HCT116 (cell line): ENCODE results near the gene SCN2B. TPM values are rescaled to one million over a fixed set of nuclear protein-coding genes. Genes with fewer than 3 reads are reported as not detected.

Experiments
- ATAC-seq: fragments of 200-7000 bp; cut with Tn5 transposase; 2 replicates; pipeline ENCODE4 v1.9.1; 2020; ENCODE audit warnings: mild to moderate bottlenecking, moderate library complexity
- BruUV-seq: library from RNA; stranded (reverse); fragments of 400-500 nt; replicated peaks from 2 replicates; lab custom pipeline; 2021; lab: Mats Ljungman, UMichigan
- CTCF ChIA-PET: fragments of 300-600 bp; sonication (Branson Sonifier 250); formaldehyde crosslinking; loops from one replicate; lab custom pipeline; 2021; ENCODE audit warnings: antibody characterized with exemption; lab: Charles Lee
- POLR2A ChIA-PET: fragments of 300-600, 350-600 bp; sonication (Branson Sonifier 250); formaldehyde crosslinking; loops from one replicate; lab custom pipeline; 2021; ENCODE audit warnings: antibody characterized with exemption; lab: Charles Lee
- RAD21 ChIA-PET, 2 experiments: fragments of 300-600 bp; sonication (Branson Sonifier 250); formaldehyde crosslinking; loops; one replicate each; lab custom pipeline; 2023; ENCODE audit warnings: low total read pairs in 2 of 2; ENCODE audit not compliant: uncharacterized antibody in 2 of 2, unreplicated experiment in 2 of 2, low non-redundant PET in 1 of 2; lab: Charles Lee
- DNase-seq: peaks from one replicate; pipeline ENCODE4 v3.0.0-alpha.2; 2010; ENCODE audit warnings: low read depth, low spot score
- H2AFZ ChIP-seq: fragments of 200-600 bp; shearing (Covaris generic), sonication (generic); 2 replicates; pipeline ENCODE4 v1.6.1; 2017; ENCODE audit warnings: low read depth, mixed run types, mixed read lengths, antibody characterized with exemption, low read length; ENCODE audit not compliant: poor library complexity, severe bottlenecking
- H3K27ac ChIP-seq: 2 replicates; pipeline ENCODE4 v1.5.1; 2012; ENCODE audit warnings: low read depth, low read length
- H3K27me3 ChIP-seq: fragments of 200-600 bp; sonication (generic); 2 replicates; pipeline ENCODE4 v1.6.1; 2016; ENCODE audit warnings: mixed run types, low read length, mixed read lengths; ENCODE audit not compliant: insufficient read depth
- H3K36me3 ChIP-seq, 2 experiments: fragments of 200-500 bp in 1 of 2; fragments of 200-600 bp in 1 of 2; sonication (Bioruptor generic) in 1 of 2; sonication (generic) in 1 of 2; 2 replicates each; pipeline versions ENCODE4 v1.5.1 to v1.6.1; 2014 to 2016; ENCODE audit warnings: low read length in 2 of 2, inconsistent platforms in 1 of 2, mixed read lengths in 1 of 2, mixed run types in 1 of 2; ENCODE audit not compliant: insufficient read depth in 2 of 2, control insufficient read depth in 1 of 2
- H3K4me1 ChIP-seq, 2 experiments: fragments of 200-600 bp in 1 of 2; sonication (generic) in 1 of 2; 2 replicates each; pipeline versions ENCODE4 v1.5.1 to v1.6.1; 2012 to 2017; ENCODE audit warnings: low read length in 2 of 2, inconsistent platforms in 1 of 2, mild to moderate bottlenecking in 1 of 2, mixed read lengths in 1 of 2, mixed run types in 1 of 2, moderate library complexity in 1 of 2; ENCODE audit not compliant: insufficient read depth in 2 of 2, control insufficient read depth in 1 of 2
- H3K4me2 ChIP-seq: fragments of 200-600 bp; sonication (generic); 2 replicates; pipeline ENCODE4 v1.6.1; 2017; ENCODE audit warnings: mixed run types, low read length, mixed read lengths
- H3K4me3 ChIP-seq, 2 experiments: fragments of 200-600 bp in 1 of 2; sonication (generic) in 1 of 2; replicated peaks in 1 of 2; 2 replicates each; pipeline ENCODE4 v1.5.1; 2011 to 2016; ENCODE audit warnings: low read length in 2 of 2, control low read depth in 1 of 2, low read depth in 1 of 2, mild to moderate bottlenecking in 1 of 2, mixed read lengths in 1 of 2, mixed run types in 1 of 2
- H3K79me2 ChIP-seq: fragments of 200-600 bp; sonication (generic); 2 replicates; pipeline ENCODE4 v1.6.1; 2017; ENCODE audit warnings: mild to moderate bottlenecking, mixed run types, low read length, moderate library complexity, mixed read lengths; ENCODE audit not compliant: insufficient read depth
- H3K9ac ChIP-seq: fragments of 200-600 bp; sonication (generic); 2 replicates; pipeline ENCODE4 v1.6.1; 2016; ENCODE audit warnings: low read length, mixed read lengths
- H3K9me2 ChIP-seq: fragments of 200-600 bp; sonication (generic), shearing (Covaris generic); 2 replicates; pipeline ENCODE4 v1.6.1; 2017; ENCODE audit warnings: mixed run types, mild to moderate bottlenecking, moderate library complexity; ENCODE audit not compliant: insufficient read depth
- H3K9me3 ChIP-seq, 2 experiments: fragments of 200-500 bp in 1 of 2; fragments of 200-600 bp in 1 of 2; sonication (Bioruptor generic) in 1 of 2; sonication (generic) in 1 of 2; 2 replicates each; pipeline ENCODE4 v1.6.1; 2014 to 2017; ENCODE audit warnings: low read length in 2 of 2, mixed read lengths in 2 of 2, inconsistent platforms in 1 of 2, low read depth in 1 of 2, mild to moderate bottlenecking in 1 of 2, mixed run types in 1 of 2, moderate library complexity in 1 of 2; ENCODE audit not compliant: control insufficient read depth in 1 of 2, insufficient read depth in 1 of 2
- H4K20me1 ChIP-seq: fragments of 200-600 bp; sonication (generic), shearing (Covaris generic); 2 replicates; pipeline ENCODE4 v1.6.1; 2017; ENCODE audit warnings: mixed run types, mild to moderate bottlenecking, moderate library complexity; ENCODE audit not compliant: insufficient read depth
- ATF3 ChIP-seq: IDR thresholded peaks from 2 replicates; pipeline ENCODE4 v1.6.1; 2012
- CTCF ChIP-seq, 3 experiments: fragments of 200-600 bp in 1 of 3; sonication (generic) in 1 of 3; IDR thresholded peaks in 2 of 3; conservative IDR thresholded peaks in 1 of 3; 2 replicates each; pipeline ENCODE4 v1.5.1; 2012 to 2017; ENCODE audit warnings: low read depth in 2 of 3, low read length in 2 of 3, antibody characterized with exemption in 1 of 3, borderline replicate concordance in 1 of 3, control low read depth in 1 of 3, mild to moderate bottlenecking in 1 of 3, mixed read lengths in 1 of 3, mixed run types in 1 of 3, moderate library complexity in 1 of 3; ENCODE audit not compliant: insufficient read depth in 1 of 3
- EZH2 ChIP-seq: fragments of 200-600 bp; sonication (generic); IDR thresholded peaks from 2 replicates; pipeline ENCODE4 v1.6.1; 2017; ENCODE audit warnings: antibody characterized with exemption, mixed run types
- JUND ChIP-seq: IDR thresholded peaks from 2 replicates; pipeline ENCODE4 v1.6.1; 2012
- POLR2AphosphoS5 ChIP-seq: IDR thresholded peaks from 2 replicates; pipeline ENCODE4 v1.6.1; 2011; ENCODE audit warnings: mild to moderate bottlenecking, low read depth, low read length, moderate library complexity
- ZBTB33 ChIP-seq: IDR thresholded peaks from 2 replicates; pipeline ENCODE4 v1.6.1; 2011; ENCODE audit warnings: mild to moderate bottlenecking, low read length, moderate library complexity; ENCODE audit not compliant: insufficient replicate concordance; ENCODE audit errors: extremely low read depth
- ZFX ChIP-seq: fragments of 450-650 bp; IDR thresholded peaks from 2 replicates; pipeline ENCODE4 v1.6.1; 2017
- intact Hi-C: fragments of 100-400 bp; cut with micrococcal nuclease; formaldehyde crosslinking; loops from 2 replicates; pipeline ENCODE4 v1.10.0; 2022
- total RNA-seq: library from RNA; stranded (reverse); gene quantifications from one replicate; pipeline ENCODE4 v1.2.1, GENCODE V29; 2021; ENCODE audit not compliant: unreplicated experiment

Gene SCN2B
- total RNA-seq, 1 experiment from 2014 or later, result not detected

GRCh38 chr11:118202599-118203422 is 26.4 kb upstream of the SCN2B start:
- CTCF ChIA-PET, result no interaction called here
- H3K4me3 ChIP-seq, result no peak overlapping the region
- no peak overlapping the region for H3K27ac ChIP-seq
- H3K9ac ChIP-seq, result no peak overlapping the region
- POLR2A ChIA-PET, result no interaction called here
- DNase-seq, result no peak
- RAD21 ChIA-PET, result no interaction called here
- H4K20me1 ChIP-seq, result no peaks in the 10 kb centered on the region
- H3K79me2 ChIP-seq, result no peaks in the 10 kb centered on the region
- no peak for TF ChIP-seq CTCF (IDR thresholded peaks at IDR 0.05 in 2 of 3, conservative IDR thresholded peaks at IDR 0.05 in 1 of 3; ENCODE audit: borderline replicate concordance in 1 of 3, insufficient read depth in 1 of 3, low read depth in 2 of 3, low read length in 2 of 3)
- no peak for TF ChIP-seq JUND
- TF ChIP-seq ZBTB33, result no peak
- no peak for TF ChIP-seq EZH2
- no peak for TF ChIP-seq ATF3
- TF ChIP-seq ZFX, result no peak
- no peak for TF ChIP-seq POLR2AphosphoS5
- TF ChIP-seq, all 23 proteins: peak for 0
- H3K4me1 ChIP-seq, result peaks cover 0 to 9% of the 10 kb centered on the region in 2 experiments; a peak in 2 of 4 replicates
- H2AFZ ChIP-seq, result no peak overlapping the region
- BruUV-seq, result no TSS peak
- no peaks in the 10 kb centered on the region for H3K9me2 ChIP-seq
- H3K27me3 ChIP-seq, result no peaks in the 10 kb centered on the region
- H3K4me2 ChIP-seq, result no peak overlapping the region
- intact Hi-C loops, result no loop called here
- no peak for ATAC-seq
- H3K9me3 ChIP-seq, result no peaks in the 10 kb centered on the region
- H3K36me3 ChIP-seq, result no peaks in the 10 kb centered on the region
